ENCODE data around the gene STAC2.

STAC2 gene

DNA sequence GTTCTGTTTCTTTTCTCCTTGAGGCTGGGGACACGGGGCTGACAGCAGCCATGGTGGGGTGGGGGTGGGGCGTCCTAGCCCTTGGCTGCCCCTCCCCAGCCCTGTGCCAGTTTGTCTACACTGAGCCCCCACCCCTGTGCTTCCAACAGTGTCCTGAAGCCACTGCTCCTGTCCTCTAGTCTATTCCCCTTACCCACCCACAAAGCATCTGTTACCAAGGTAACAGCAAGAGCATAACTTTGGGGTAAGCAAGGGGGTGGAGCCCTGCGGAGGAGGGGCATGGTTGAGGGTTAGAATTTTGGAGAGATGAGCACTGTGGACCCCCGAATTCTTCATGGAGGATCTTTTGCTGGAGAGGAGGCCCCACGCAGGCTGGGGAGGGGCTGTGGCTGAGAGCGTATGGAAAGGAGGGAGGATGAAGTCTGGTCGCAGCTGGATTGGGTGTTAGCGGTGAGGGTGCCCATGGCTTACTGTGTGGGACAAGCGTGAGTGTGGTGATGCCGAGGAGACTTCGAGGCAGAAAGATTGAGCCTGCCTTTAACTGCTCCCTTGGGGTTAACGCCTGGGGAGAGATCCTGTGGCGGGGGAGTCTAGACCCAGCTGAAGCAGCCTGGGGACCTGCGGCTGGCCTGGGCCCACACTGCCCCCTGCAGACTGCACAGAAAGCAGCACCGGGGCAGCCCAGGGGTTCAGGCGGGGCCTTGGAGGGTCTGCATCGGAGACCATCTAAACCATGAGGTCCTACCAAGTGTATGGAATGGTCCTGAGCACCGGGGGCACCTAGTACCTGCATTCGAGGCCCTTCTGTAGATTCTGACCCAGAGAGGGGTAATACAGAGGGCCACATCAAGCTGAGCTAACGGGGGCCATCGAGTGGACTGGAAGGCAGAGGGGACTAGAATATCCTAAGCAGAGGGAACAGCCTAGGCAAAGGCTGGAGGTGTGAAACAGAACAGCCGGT, 6.1 kb upstream of the STAC2 start:
- peak; percentile 68 for DNase-seq

DNA sequence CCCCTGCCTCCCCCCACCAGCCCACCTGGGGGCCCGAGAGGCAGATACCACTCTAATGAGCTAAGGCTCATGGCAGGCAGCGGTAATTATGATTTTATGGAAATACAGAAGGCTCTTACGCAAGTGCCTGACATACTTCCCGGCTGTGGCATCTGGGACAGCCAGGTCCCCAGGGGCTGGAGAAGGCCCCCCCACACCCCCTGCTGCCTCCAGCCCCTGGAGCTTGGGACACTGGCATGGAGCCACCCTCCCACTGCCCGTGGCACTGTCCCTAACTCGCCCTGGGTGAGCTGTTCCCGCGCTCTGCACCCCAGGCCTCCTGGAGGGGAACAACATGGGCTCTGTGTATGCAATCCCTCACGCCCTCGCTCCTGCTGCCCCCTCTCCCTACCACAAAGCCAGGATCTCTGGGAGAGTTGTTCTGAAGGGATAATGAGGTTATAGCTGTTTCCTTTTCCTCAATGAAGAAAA, 5.4 kb upstream of the STAC2 start:
- no peak for DNase-seq

DNA sequence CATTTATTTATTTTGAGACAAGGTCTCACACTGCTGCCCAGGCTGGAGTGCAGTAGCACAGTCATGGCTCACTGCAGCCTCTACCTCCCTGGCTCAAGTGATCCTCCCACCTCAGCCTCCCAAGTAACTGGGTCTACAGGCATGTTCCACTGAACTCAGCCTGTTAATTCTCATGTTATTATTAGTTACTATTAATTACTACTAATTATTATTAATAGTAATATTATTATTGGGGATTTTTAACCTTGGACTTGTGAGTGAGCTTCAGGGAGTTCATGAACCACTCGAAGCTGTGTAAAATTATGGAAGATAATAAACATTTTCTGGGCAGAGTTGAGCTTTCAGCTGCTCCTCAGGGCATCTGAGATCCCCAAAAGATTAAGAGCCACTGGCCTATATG, 4.6 kb upstream of the STAC2 start:
- DNase-seq: no peak

DNA sequence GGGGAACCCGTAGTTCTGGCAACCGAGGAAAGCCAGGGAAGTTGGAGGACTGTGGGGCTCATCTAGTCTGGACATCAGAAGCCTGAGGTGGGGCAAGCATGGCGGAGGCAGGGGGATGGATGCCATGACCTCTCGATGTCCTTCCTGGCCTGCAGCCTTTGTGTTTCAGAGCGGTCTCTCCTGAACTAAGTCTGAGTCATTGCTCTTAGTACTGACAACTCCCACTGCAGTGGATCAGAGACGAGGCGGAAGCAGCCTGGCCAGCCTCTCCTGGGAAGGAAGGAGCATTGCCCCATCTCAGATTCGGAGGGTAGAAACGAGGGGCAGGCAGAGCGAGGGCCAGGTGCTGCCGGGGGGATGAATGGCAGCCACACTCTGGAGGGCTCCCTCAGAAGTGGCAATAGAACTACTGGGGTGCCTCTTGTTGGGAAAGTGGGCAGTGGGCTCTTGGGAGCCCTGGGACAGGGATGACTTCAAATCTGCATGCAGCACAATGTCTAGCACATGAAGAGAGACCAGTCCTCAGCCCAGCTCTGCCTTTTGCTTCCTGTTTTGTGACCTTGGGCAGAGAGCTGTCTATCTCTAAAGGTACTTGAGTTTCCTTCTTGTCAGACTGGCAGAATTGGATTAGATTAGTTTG, 3.6 kb upstream of the STAC2 start:
- DNase-seq: no peak

DNA sequence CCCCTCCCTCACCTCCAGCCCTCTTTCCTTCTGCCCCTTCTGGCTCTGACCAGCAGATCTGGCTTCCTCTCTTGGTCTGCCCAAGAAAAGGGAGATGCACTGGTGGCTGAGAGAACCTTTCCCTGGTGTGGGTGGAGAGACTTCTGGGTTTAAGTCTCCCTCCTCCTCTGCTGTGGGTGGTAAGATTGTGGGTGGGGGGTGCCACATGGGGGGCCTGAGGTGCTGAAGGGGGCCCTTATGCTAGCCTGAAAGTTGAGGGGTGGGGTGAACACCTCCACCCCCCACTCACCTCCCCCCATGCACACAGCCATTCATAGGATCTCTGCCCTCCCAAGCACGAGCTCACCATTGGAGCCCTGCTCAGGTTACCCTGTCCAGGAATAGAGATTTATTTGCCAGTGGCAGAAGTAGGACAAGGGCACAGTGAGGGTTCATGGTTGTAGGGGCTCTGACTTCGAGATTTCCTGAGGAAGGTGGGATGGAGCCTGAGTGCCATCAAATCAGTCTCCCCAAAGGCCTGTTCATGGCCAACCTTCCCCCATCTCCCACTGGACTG, 1.7 kb upstream of the STAC2 start:
- no peak for DNase-seq

DNA sequence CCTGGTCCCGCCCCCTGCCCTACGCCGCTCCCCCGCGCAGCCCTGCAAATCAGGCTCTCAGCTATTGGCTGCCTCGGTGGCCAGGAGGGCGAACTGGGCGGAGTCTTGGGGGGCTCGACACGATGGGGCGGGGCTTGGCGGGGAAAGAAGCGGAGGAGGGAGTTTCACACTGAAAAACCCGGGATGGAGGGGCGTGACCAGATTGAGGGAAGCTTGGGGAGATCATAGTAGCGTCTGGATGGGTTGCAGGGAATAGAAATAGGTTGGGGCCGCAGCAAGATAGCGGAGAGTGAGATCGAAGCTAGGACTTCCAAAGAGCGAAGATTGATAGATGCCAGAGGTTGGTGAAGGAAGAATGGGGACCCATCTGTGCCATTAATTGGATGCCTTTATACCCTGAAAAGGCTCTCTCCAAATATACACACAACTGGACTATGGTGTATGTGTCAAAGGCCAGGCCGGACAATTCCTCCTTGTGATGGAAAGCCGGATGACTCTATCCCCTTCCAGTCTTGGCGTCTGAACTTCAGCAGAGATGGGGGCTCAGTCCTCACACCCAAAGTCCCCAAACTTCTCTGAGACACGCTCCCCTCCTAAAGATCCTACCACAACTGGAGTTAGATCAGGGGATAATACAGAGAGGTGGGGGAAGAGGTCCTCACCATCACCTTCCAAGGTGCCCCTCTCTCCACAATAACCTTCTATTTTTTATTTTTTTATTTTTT, 376 bp upstream of the STAC2 start:
- peak; percentile 69 for DNase-seq

DNA sequence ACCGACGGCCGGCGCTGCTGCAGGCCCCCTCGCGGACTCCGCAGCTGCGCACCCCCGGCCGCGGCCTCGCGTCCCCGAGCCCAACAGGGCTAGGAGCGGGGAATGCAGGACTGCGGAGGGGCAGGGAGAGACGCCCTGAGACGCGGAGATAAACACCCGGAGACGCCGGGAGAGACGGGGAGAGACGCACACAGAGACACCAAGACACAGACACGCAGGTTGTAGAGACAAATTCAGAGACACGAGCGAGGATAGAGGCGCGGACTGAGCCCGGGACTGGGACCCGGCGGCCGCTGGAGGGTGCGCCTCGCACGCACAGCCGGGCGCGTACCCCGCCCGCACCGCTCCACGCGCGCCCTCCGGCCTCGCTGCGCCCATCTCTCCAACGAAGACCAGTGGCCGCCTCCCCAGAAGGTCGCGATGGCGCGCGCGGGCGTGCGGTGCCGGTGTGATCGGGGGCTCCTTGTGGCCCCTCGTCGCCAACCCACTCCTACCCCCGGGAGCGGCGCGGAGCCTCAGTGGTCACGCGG, 902 bp downstream of the STAC2 start:
- no peak for DNase-seq

DNA sequence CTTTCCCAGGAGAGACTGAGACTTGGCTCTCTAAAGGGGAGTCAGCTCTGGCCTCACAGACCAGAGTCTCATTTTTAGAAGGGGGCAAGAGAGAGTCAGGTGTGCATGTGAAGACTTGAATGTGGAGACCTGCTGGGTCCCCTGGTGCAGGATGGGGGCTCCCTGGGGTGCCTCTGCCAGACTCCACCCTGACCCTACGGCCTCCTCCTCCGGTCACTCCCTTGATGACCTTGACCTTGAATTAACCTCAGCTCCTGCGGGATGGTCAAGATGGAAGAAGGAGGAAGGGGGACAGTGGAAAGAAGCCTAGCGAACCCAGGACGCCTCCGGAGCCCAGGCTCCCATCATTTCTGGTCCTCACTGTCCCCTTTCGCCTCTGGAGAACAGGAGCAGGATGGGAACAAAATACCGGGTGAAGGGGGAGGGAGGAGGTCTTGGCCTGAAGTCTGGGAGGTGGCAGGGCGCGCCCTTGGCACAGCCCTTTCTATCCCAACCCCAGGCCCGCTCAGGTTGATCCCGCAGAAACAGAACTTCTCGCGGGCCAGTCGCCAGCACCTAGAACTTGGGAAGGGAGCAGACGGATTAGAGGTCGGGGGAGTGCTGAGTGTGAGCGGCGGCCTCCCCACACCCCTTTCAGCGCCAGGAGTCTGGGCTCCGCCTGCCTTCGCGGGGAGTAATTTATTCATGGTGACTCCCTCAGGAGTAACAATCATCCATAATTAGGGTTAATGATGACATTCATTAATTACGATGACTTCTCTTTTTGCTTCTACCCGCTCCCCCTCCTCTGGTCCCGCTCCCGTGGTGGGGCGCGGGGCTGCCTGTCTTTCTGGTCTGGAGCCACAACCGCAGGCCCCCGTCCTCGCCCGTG, 1.6 kb downstream of the STAC2 start:
- DNase-seq: no peak

DNA sequence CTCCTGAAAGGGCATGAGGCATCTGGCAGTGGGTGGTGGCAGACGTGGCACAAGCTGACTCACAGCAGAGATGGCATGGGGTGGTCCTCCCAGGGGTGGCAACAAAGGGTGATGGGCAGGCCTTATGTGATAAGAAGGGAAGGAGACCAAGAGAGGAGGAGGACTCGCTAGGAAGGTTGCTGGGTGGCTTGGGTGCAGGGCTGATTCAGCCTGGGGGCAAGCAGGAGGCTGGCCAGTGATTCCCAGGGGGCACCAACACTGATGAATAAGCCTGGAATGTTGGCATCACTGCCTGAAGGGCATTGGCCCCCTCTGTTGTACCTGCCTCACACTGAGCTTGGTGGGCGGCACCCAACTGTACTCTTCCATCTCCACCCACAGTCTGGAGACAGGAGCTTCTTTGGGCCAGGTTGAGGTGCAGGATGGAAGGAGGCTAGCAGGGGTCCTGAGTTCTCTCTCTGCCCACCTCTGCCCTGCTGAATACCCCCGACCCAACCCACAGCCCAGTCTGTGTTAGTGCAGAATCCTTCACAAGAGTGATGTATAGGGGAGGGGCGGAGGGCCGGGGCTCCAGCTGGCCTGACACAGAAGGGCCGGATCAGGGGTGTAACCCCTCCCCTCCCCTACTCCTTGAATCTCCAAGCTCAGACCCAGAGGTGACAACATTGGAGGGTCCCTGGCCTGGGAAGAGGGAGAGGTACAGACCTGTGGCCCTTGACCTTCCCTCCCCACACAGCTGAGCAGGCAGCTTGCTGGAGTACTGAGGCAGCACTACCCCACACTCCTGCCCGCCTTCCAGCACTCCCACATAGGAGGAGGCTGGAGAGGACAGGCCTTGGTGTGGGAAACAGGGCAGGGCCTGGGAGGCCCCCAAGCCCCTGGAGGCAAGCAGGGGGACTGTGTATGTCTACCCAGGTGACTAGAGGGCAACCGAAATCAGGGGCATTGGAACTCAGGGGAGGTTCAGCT, 2.6 kb downstream of the STAC2 start:
- DNase-seq: no peak

DNA sequence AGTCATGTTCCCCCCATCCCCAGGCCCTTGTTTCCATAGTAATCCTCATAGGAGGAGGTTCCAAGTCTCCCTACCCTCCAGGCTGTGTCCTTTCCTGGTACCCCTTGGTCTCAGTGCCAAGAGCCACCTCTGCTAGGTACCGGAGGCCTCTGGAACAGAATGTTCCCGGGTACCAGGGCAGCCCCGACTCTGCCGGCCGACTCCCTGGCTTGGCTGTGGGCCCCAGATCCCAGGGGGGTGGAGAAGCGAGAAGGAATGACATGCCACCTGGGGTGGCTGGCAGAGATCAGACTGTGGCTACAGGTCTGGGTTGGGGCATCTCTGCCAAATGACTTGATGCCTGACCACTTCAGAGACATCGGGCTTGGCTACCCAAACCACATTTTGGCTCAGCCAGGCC, 3.6 kb downstream of the STAC2 start:
- no peak for DNase-seq

DNA sequence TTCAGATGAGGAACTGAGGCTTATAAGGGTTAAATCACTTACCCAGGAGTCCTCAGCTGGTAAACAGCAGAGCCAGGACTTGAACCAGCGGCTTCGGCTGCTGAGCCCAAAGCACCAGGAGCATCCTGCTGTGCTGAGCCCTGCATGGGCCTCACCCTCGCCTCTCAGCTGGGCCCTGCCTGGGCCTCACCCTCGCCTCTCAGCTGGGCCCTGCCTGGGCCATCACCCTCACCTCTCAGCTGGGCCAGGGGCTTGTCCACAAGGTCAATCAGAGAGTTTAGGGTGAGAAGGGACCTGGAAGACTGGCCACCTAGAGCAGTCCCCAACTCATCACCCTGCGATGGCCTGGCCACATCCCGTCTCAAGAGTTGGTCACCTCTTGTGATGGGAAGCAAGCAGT, 4.2 kb downstream of the STAC2 start:
- no peak for DNase-seq

DNA sequence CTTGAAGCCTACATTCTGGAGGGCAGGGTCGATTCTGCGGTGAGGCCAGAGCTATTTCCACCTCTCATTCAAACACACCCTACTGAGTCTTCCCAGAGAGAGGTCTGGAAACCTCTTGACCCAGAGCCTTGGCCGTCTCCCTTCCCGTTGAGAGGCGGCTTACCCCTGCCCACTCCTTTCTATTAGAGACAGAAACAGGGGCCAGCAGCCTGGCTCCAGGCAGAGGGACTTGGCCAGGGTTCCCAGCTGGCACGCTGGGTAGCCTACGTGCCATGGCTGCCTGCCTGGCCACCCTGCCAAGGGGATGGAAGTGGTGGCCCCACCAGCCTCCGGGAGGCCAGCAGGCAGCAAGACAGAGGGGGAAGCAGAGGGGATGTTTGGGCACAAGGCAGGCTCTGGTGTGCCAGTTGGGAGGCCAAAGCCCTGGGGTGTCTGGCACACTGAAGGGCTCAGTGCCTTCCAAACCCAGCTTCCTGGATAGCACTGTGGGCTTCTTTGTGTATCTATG, 6.0 kb downstream of the STAC2 start:
- DNase-seq: no peak

DNA sequence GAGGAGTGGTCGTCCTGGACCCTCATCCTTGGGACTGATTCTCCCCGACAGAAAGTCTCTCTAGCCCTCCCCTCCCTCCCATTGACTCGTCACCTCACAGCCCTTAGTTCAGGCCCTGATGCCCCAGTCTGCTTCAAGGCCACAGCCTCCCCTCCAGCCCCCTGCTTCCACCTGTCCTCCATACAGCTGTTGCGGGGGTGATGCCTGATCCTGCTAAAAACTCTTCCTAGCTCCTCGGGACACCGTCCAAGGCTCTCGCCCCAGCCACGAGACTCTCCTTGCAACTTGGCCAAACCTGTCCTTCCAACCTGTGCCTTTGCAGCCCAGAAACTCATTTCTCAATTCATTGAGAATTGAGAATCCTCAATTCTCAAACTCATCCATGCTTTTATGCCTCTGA, 6.8 kb downstream of the STAC2 start:
- DNase-seq: no peak

DNA sequence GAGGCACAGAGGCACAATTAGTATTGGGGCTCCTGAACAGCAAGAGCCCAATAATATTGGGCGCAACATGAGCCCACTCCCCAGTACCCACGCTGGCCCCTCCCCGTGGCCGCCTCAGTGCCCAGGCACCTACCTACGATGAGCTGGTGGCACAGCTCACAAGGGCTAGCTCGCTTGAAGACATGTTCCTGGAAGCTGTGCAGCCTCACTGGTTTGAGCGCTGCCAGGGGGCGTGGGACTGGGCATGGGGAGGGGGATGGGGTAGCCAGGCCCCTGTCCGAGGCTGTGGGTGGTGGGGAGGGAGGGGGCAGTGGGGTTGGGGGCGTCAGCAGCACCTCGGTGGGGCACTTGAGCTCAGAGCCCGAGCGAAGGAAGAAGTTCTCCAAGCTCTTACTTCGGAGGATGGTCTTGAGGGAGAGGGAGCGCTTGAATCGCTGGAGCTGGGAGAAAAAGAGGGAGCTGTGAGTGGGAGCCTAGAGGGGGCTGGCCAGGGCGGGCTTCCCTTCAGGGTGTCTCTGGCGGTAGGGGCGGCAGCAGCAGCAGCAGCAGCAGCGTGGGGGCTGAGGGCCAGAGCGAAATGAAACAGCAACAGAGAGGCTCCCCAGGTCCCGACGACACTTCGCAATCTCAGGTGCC, 7.9 kb downstream of the STAC2 start:
- DNase-seq: no peak

DNA sequence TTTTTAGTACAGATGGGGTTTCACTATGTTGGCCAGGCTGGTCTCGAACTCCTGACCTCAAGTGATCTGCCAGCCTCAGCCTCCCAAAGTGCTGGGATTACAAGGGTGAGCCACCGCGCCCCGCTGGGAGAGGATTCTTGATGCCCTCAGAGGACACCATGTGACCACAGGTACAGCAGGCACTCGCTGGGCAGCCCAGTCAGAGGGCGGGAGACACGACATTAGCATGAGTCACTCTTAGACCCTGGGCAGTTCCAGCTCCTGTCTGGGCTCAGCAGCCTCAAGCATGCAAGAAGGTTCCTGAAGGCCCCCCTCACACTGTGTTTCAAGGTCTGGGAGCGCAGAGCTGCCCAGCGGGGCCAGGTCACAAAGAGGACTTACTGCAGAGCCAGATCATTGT, 11.9 kb downstream of the STAC2 start:
- DNase-seq: no peak

DNA sequence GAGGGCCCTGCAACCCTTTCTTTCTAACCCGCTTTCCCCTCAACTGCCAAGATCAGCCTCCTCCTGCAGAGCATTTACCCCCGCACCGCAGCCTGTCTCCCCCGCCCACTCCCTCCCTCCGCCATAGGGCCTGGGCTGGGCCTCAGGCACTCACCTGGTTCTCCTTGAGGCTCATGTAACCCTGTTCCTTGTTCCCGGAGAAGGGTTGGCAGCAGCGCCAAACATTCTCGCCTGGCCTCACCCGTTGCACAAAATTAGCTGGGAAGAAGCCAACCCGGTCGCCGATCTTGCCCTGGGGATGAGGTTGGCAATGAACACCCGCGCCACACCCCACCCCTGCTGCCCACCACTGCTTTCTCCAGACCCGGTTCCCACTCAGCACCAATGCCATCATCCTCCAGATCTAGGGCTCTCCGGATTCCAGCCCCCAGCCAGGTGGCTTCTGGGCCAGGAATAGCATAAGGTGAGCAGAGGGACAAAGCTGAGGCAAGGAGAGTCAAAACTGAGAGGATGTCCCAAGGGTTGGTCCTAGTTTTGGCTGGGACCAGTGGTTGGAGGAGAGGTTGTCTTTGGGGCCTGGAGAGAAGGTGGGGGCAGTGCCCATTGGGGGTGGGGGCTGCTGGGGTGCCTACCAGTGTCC, 12.8 kb downstream of the STAC2 start:
- DNase-seq: no peak

DNA sequence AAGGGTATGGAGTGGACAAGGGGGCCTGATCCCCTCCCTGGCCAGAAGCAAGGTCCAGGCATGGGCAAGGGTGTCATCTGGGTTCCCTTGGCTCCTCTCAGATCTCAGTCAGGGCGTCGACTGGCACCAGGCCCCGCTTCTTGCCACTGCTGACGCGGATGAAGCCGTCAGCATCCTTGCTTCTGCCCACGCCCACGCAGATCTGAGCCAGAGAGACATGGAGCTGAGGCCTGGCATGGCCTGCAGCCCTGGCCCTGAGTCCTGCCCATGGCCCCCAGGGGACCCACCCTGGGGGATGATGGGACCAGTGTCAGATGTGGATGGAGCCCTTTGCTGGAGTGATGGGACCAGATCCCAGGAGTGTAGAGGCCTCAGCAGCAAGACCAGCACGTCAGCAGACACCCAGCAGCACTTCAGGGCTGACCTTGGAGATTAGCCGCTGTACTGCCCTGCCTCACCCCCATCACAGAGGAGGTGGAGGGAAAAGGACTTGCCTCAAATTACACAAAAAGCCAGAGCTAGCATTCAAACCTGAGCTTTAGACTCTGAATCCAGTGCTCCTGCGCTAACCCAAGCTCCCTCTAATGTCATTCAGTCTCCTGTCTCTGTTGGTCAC, 13.4 kb downstream of the STAC2 start:
- peak; percentile 35 for DNase-seq

DNA sequence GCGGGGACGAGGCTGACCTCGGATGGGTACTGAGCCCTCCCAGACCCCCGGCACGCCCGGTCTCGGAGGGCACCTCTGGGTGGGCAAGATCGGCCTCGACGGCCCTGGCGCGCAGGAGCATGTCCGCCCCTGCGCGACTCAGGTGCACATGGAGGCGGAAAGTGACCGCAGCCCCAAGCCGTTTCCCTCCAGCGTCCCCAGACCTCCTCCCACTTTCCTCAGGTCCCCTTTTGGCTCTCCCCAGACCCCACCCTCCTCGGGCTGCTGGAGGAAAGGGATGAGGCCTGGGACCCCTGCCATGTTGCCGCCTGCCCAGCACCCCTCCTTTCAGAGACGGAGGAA, 15.7 kb downstream of the STAC2 start:
- no peak for DNase-seq
